MCF 10A (cell line): Measurements from ENCODE around the gene MCTP2. TPM values are rescaled to one million over a fixed set of nuclear protein-coding genes. Genes with fewer than 3 reads are reported as not detected.

ENCODE experiments used
- BruUV-seq: library from RNA; stranded (reverse); fragments of 400-500 nt; replicated peaks from 2 replicates; lab custom pipeline; 2021; lab: Mats Ljungman, UMichigan
- CTCF ChIA-PET: fragments of 300-600 bp; sonication (Branson Sonifier 250); formaldehyde crosslinking; extraction: SDS; loops from one replicate; lab custom pipeline; 2021; ENCODE audit warnings: antibody characterized with exemption, inconsistent platforms; lab: Yijun Ruan, JAX
- POLR2A ChIA-PET: fragments of 300-600, 350-650 bp; sonication (Branson Sonifier 250); formaldehyde crosslinking; extraction: SDS; loops from one replicate; lab custom pipeline; 2020; ENCODE audit warnings: antibody characterized with exemption, inconsistent platforms; lab: Yijun Ruan, JAX
- DNase-seq: peaks from one replicate; pipeline ENCODE4 v3.0.0-alpha.2; 2018; ENCODE audit not compliant: unreplicated experiment
- H3K27ac Mint-ChIP-seq: one replicate; pipeline ENCODE4 v1.8.0; 2022; ENCODE audit warnings: mild to moderate bottlenecking, low read depth, mixed read lengths; ENCODE audit not compliant: unreplicated experiment
- H3K27me3 Mint-ChIP-seq: one replicate; pipeline ENCODE4 v1.8.0; 2022; ENCODE audit warnings: mixed read lengths; ENCODE audit not compliant: insufficient read depth, unreplicated experiment
- H3K36me3 Mint-ChIP-seq: one replicate; pipeline ENCODE4 v1.8.0; 2022; ENCODE audit warnings: mild to moderate bottlenecking, moderate library complexity, mixed read lengths; ENCODE audit not compliant: insufficient read depth, unreplicated experiment
- H3K4me1 Mint-ChIP-seq: one replicate; pipeline ENCODE4 v1.8.0; 2022; ENCODE audit warnings: mixed read lengths; ENCODE audit not compliant: insufficient read depth, unreplicated experiment
- H3K4me3 Mint-ChIP-seq: one replicate; pipeline ENCODE4 v1.8.0; 2022; ENCODE audit warnings: mild to moderate bottlenecking, moderate library complexity, mixed read lengths; ENCODE audit not compliant: unreplicated experiment
- H3K9me3 Mint-ChIP-seq: one replicate; pipeline ENCODE4 v1.8.0; 2022; ENCODE audit warnings: mixed read lengths; ENCODE audit not compliant: unreplicated experiment
- CTCF ChIP-seq: fragments of 200-600 bp; IDR thresholded peaks from one replicate; pipeline ENCODE4 v1.8.0; 2022; ENCODE audit warnings: antibody characterized with exemption, mild to moderate bottlenecking; ENCODE audit not compliant: unreplicated experiment
- intact Hi-C: fragments of 100-400 bp; cut with micrococcal nuclease; formaldehyde crosslinking; loops from 2 replicates; pipeline ENCODE4 v1.14.1; 2022
- total RNA-seq: library from RNA; stranded (reverse); gene quantifications from 2 replicates; pipeline ENCODE4 v1.2.3, GENCODE V29; 2022

Gene MCTP2
- total RNA-seq, 1 experiment from 2014 or later: 25.7 TPM

GRCh38 chr15:94367726-94368535 lies 136.6 kb downstream of the MCTP2 start:
- no peaks in the 10 kb centered on the region for H3K9me3 Mint-ChIP-seq
- H3K27me3 Mint-ChIP-seq: no peaks in the 10 kb centered on the region
- POLR2A ChIA-PET: interaction anchor here (1.2 kb wide), 1 partner anchor 9 kb away, joined by 3 read pairs; no protein-coding TSS in a partner anchor
- no TSS peak for BruUV-seq
- no peak for TF ChIP-seq CTCF
- no peaks in the 10 kb centered on the region for H3K4me1 Mint-ChIP-seq
- peaks cover 41% of the 10 kb centered on the region for H3K36me3 Mint-ChIP-seq
- no peak overlapping the region for H3K4me3 Mint-ChIP-seq
- DNase-seq: no peak
- intact Hi-C loops: no loop called here
- CTCF ChIA-PET: no interaction called here
- peak overlapping the region; percentile 18 for H3K27ac Mint-ChIP-seq

- Mint-ChIP-seq H3K4me3 (no peak overlapping the region), H3K4me1 (no peaks in the 10 kb centered on the region)
- intact Hi-C loops: no loop called here
These were observed 139.0 kb downstream of the MCTP2 start for GRCh38 chr15:94370206-94370935.

GRCh38 chr15:94370936-94371285 lies 139.6 kb downstream of the MCTP2 start:
- no peak overlapping the region for H3K4me3 Mint-ChIP-seq

More at GRCh38 chr15:94370206-94370935, 139.0 kb downstream of the MCTP2 start:
- no peak for DNase-seq
- CTCF ChIA-PET: interaction anchor here (1.2 kb wide), 1 partner anchor 206 kb away, joined by 4 read pairs; no protein-coding TSS in a partner anchor
- H3K27me3 Mint-ChIP-seq: no peaks in the 10 kb centered on the region
- no peaks in the 10 kb centered on the region for H3K9me3 Mint-ChIP-seq
- no TSS peak for BruUV-seq
- H3K36me3 Mint-ChIP-seq: peaks cover 36% of the 10 kb centered on the region
- POLR2A ChIA-PET: no interaction called here
- TF ChIP-seq CTCF: no peak
- H3K27ac Mint-ChIP-seq: no peak overlapping the region

More at GRCh38 chr15:94370936-94371285, 139.6 kb downstream of the MCTP2 start:
- Mint-ChIP-seq H3K27ac (no peak overlapping the region), H3K4me1 (no peaks in the 10 kb centered on the region), H3K27me3 (no peaks in the 10 kb centered on the region), H3K9me3 (no peaks in the 10 kb centered on the region), H3K36me3 (peaks cover 36% of the 10 kb centered on the region)
- BruUV-seq: no TSS peak
- no peak for DNase-seq
- ChIA-PET CTCF (no interaction called here), POLR2A (no interaction called here)
- intact Hi-C loops: no loop called here
- TF ChIP-seq CTCF: no peak
